HepG2 (cell line): ENCODE results near the gene HMMR. TPM values are rescaled to one million over a fixed set of nuclear protein-coding genes. Genes with fewer than 3 reads are reported as not detected.

ENCODE experiments used
- BRF2 ChIP-seq: sonication (generic); formaldehyde crosslinking; IDR thresholded peaks from 2 replicates; pipeline ENCODE4 v1.8.1; 2022; ENCODE audit warnings: mild to moderate bottlenecking, missing genetic modification reagents
- CBX1 ChIP-seq: IDR thresholded peaks from one replicate; pipeline ENCODE4 v1.6.1; 2016; ENCODE audit warnings: antibody characterized with exemption, low read depth
- DMAP1 ChIP-seq: IDR thresholded peaks from 2 replicates; pipeline ENCODE4 v1.6.1; 2016
- DR1 ChIP-seq: sonication (generic); formaldehyde crosslinking; IDR thresholded peaks from 2 replicates; pipeline ENCODE4 v1.8.0; 2021; ENCODE audit warnings: mild to moderate bottlenecking, missing genetic modification reagents, inconsistent platforms
- ERF ChIP-seq: IDR thresholded peaks from 2 replicates; pipeline ENCODE4 v1.6.1; 2018; ENCODE audit warnings: missing biosample characterization, missing genetic modification reagents
- HMGXB3 ChIP-seq: sonication (generic); formaldehyde crosslinking; IDR thresholded peaks from 2 replicates; pipeline ENCODE4 v1.4.0; 2020; ENCODE audit warnings: missing genetic modification reagents, borderline replicate concordance
- HNF4G ChIP-seq, 2 experiments: sonication (generic) in 1 of 2; formaldehyde crosslinking in 1 of 2; IDR thresholded peaks; 2 replicates each; pipeline versions ENCODE4 v1.4.0 to v1.6.1; 2011 to 2020; ENCODE audit warnings: borderline replicate concordance in 2 of 2, low read depth in 2 of 2, mild to moderate bottlenecking in 2 of 2, low read length in 1 of 2, missing genetic modification reagents in 1 of 2, moderate library complexity in 1 of 2
- IRF2 ChIP-seq: IDR thresholded peaks from 2 replicates; pipeline ENCODE4 v1.6.1; 2018; ENCODE audit warnings: missing genetic modification reagents, missing compliant biosample characterization
- KAT8 ChIP-seq: IDR thresholded peaks from 2 replicates; pipeline ENCODE4 v1.6.1; 2016; ENCODE audit warnings: missing genetic modification reagents, missing compliant biosample characterization
- NRL ChIP-seq: sonication (generic); formaldehyde crosslinking; IDR thresholded peaks from 2 replicates; pipeline ENCODE4 v1.5.0; 2020; ENCODE audit warnings: missing genetic modification reagents, mild to moderate bottlenecking, moderate library complexity, borderline replicate concordance
- PHF5A ChIP-seq: IDR thresholded peaks from one replicate; pipeline ENCODE4 v1.6.1; 2018; ENCODE audit warnings: low read depth, missing genetic modification reagents; ENCODE audit not compliant: unreplicated experiment
- PLRG1 ChIP-seq: fragments of 450-650 bp; conservative IDR thresholded peaks from 2 replicates; pipeline ENCODE4 v1.6.1; 2016
- POLR2AphosphoS2 ChIP-seq: IDR thresholded peaks from 2 replicates; pipeline ENCODE4 v1.6.1; 2011; ENCODE audit warnings: low read depth, low read length, improper control_type of control experiment
- PRPF4 ChIP-seq: fragments of 200-400 bp; formaldehyde crosslinking; IDR thresholded peaks from 2 replicates; pipeline ENCODE4 v1.6.1; 2016; ENCODE audit warnings: low read length, low read depth; ENCODE audit not compliant: poor library complexity, severe bottlenecking
- SOX6 ChIP-seq, 2 experiments: fragments of 450-650 bp in 1 of 2; sonication (generic) in 1 of 2; formaldehyde crosslinking in 1 of 2; IDR thresholded peaks; 2 replicates each; pipeline versions ENCODE4 v1.4.0 to v1.6.1; 2017 to 2020; ENCODE audit warnings: antibody characterized with exemption in 1 of 2, mild to moderate bottlenecking in 1 of 2, missing genetic modification reagents in 1 of 2
- SPEN ChIP-seq: sonication (generic); formaldehyde crosslinking; IDR thresholded peaks from 2 replicates; pipeline ENCODE4 v1.5.1; 2020; ENCODE audit warnings: low read depth, mild to moderate bottlenecking, missing genetic modification reagents
- ZNF558 ChIP-seq: sonication (generic); formaldehyde crosslinking; IDR thresholded peaks from 2 replicates; pipeline ENCODE4 v1.9.0; 2022; ENCODE audit warnings: mild to moderate bottlenecking, missing genetic modification reagents, borderline replicate concordance
- ZNF678 ChIP-seq: sonication (generic); formaldehyde crosslinking; IDR thresholded peaks from 2 replicates; pipeline ENCODE4 v1.4.0; 2020; ENCODE audit warnings: mild to moderate bottlenecking, missing genetic modification reagents
- ZNF761 ChIP-seq: sonication (generic); formaldehyde crosslinking; conservative IDR thresholded peaks from 2 replicates; pipeline ENCODE4 v1.4.0; 2020; ENCODE audit warnings: mild to moderate bottlenecking, missing genetic modification reagents
- polyA plus RNA-seq, 8 experiments: library from polyadenylated mRNA; depleted of rRNA in 3 of 8; stranded (reverse) in 7 of 8; unstranded in 1 of 8; fragments of >200 nt; fragmentation: Illumina TruSeq in 4 of 8; extraction: Trizol in 4 of 8; gene quantifications; 2 replicates each; pipeline versions ENCODE4 v1.2.1 to v1.2.3, GENCODE V29; 2011 to 2016; ENCODE audit warnings: low read depth in 4 of 8, missing spikeins in 1 of 8, mixed read lengths in 1 of 8; ENCODE audit not compliant: insufficient read depth in 1 of 8
- total RNA-seq, 5 experiments: library from RNA; depleted of rRNA; stranded (reverse); fragments of >200 nt; fragmentation: Illumina TruSeq; extraction: Trizol; gene quantifications; 2 replicates each; pipeline ENCODE4 v1.2.3, GENCODE V29; 2016; ENCODE audit warnings: low read depth in 1 of 5
- TF ChIP-seq, protein P1 (sequence below): sonication (generic); formaldehyde crosslinking; IDR thresholded peaks from 2 replicates; pipeline ENCODE4 v1.5.0; 2020; ENCODE audit warnings: missing genetic modification reagents
- TF ChIP-seq, protein P2 (sequence below): sonication (generic); formaldehyde crosslinking; IDR thresholded peaks from 2 replicates; pipeline ENCODE4 v1.8.1; 2023; ENCODE audit warnings: missing genetic modification reagents, mild to moderate bottlenecking, borderline replicate concordance

HMMR gene
- total and polyA plus RNA-seq, 2 of the 13 experiments (the other 11 are each of a cell fraction or from before 2014, with no cell fraction given): 8.5 to 48.3 TPM

GRCh38 chr5:163505368-163506094 lies 45.1 kb downstream of the HMMR start, which contains the start of gene MAT2B (continued):
- TF ChIP-seq KAT8: peak; percentile 93
- peak; percentile 61; the same call in 1 of the 2 replicates for TF ChIP-seq HMGXB3 (CRISPR knock-in tag)
- peak; percentile 91 for TF ChIP-seq IRF2 (CRISPR knock-in tag)
- TF ChIP-seq CBX1: no peak
- peak; percentile 62; the same call in 1 of the 2 replicates for TF ChIP-seq NRL (CRISPR knock-in tag)
- 0 out of 2 replicates have a peak, but pooled peaks have one; percentile 63 for TF ChIP-seq BRF2
- TF ChIP-seq SOX6 (IDR thresholded peaks at IDR 0.05): no peak
- peak; percentile 67; the same call in 1 of the 2 replicates for TF ChIP-seq SOX6 (CRISPR knock-in tag; IDR thresholded peaks at IDR 0.05)
- peak; percentile 20; the same call in 1 of the 2 replicates for TF ChIP-seq HNF4G (IDR thresholded peaks at IDR 0.05; ENCODE audit: borderline replicate concordance, low read depth, low read length)
- TF ChIP-seq HNF4G (CRISPR knock-in tag; IDR thresholded peaks at IDR 0.05; ENCODE audit: borderline replicate concordance, low read depth): no peak
- TF ChIP-seq, protein P1, sequence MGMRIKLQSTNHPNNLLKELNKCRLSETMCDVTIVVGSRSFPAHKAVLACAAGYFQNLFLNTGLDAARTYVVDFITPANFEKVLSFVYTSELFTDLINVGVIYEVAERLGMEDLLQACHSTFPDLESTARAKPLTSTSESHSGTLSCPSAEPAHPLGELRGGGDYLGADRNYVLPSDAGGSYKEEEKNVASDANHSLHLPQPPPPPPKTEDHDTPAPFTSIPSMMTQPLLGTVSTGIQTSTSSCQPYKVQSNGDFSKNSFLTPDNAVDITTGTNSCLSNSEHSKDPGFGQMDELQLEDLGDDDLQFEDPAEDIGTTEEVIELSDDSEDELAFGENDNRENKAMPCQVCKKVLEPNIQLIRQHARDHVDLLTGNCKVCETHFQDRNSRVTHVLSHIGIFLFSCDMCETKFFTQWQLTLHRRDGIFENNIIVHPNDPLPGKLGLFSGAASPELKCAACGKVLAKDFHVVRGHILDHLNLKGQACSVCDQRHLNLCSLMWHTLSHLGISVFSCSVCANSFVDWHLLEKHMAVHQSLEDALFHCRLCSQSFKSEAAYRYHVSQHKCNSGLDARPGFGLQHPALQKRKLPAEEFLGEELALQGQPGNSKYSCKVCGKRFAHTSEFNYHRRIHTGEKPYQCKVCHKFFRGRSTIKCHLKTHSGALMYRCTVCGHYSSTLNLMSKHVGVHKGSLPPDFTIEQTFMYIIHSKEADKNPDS (CRISPR knock-in tag): 0 out of 2 replicates have a peak, but pooled peaks have one; percentile 25
- 0 out of 2 replicates have a peak, but pooled peaks have one; percentile 57 for TF ChIP-seq ZNF761 (CRISPR knock-in tag)
- peak; percentile 82 for TF ChIP-seq DR1 (CRISPR knock-in tag)
- no peak for TF ChIP-seq POLR2AphosphoS2
- 0 out of 2 replicates have a peak, but pooled peaks have one; percentile 60 for TF ChIP-seq ZNF678 (CRISPR knock-in tag)
- no peak for TF ChIP-seq PRPF4
- peak; percentile 41 for TF ChIP-seq PHF5A
- TF ChIP-seq PLRG1: no peak
- TF ChIP-seq, protein P2, sequence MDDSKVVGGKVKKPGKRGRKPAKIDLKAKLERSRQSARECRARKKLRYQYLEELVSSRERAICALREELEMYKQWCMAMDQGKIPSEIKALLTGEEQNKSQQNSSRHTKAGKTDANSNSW (CRISPR knock-in tag): no peak
- TF ChIP-seq ZNF558 (CRISPR knock-in tag): peak; percentile 74; the same call in 1 of the 2 replicates
- TF ChIP-seq DMAP1: peak; percentile 84; the same call in 1 of the 2 replicates
- TF ChIP-seq ERF (CRISPR knock-in tag): peak; percentile 81
- TF ChIP-seq SPEN: peak; percentile 79; the same call in 1 of the 2 replicates
